NCI-H2196 (cell line): Measurements from ENCODE around the gene PIWIL1.

Experiments
- DNase-seq: peaks from one replicate; lab custom pipeline; 2025; ENCODE audit not compliant: unreplicated experiment; lab: John Stamatoyannopoulos, UW

The PIWIL1 gene

GRCh38 chr12:130372936-130373335 is 35.2 kb downstream of the PIWIL1 start:
- no peak for DNase-seq

GRCh38 chr12:130374083-130374482 is 36.4 kb downstream of the PIWIL1 start:
- no peak for DNase-seq

- DNase-seq = peak; percentile 32
Observed at GRCh38 chr12:130375296-130376287, 37.9 kb downstream of the PIWIL1 start.

GRCh38 chr12:130382818-130383217 is 45.1 kb downstream of the PIWIL1 start:
- no peak for DNase-seq

GRCh38 chr12:130384234-130384633 is 46.5 kb downstream of the PIWIL1 start:
- DNase-seq = no peak

GRCh38 chr12:130385193-130385592 is 47.5 kb downstream of the PIWIL1 start:
- no peak for DNase-seq

- no peak for DNase-seq
Observed at GRCh38 chr12:130391186-130391585, 53.5 kb downstream of the PIWIL1 start.

GRCh38 chr12:130394906-130395305 is 57.2 kb downstream of the PIWIL1 start:
- no peak for DNase-seq

GRCh38 chr12:130396667-130397066 is 59.0 kb downstream of the PIWIL1 start:
- DNase-seq = no peak

GRCh38 chr12:130398100-130398848 is 60.6 kb downstream of the PIWIL1 start:
- DNase-seq = no peak

- DNase-seq = peak; percentile 29
Observed at GRCh38 chr12:130401703-130402102, 64.0 kb downstream of the PIWIL1 start.

GRCh38 chr12:130405332-130405731 is 67.6 kb downstream of the PIWIL1 start:
- no peak for DNase-seq

GRCh38 chr12:130412384-130412783 is 74.7 kb downstream of the PIWIL1 start:
- no peak for DNase-seq

GRCh38 chr12:130413909-130414308 is 76.2 kb downstream of the PIWIL1 start:
- no peak for DNase-seq

- no peak for DNase-seq
Observed at GRCh38 chr12:130414381-130414780, 76.7 kb downstream of the PIWIL1 start.

GRCh38 chr12:130418251-130418650 is 80.6 kb downstream of the PIWIL1 start:
- no peak for DNase-seq

- no peak for DNase-seq
Observed at GRCh38 chr12:130419116-130419515, 81.4 kb downstream of the PIWIL1 start.

- no peak for DNase-seq
Observed at GRCh38 chr12:130420071-130420470, 82.4 kb downstream of the PIWIL1 start.

- DNase-seq = no peak
Observed at GRCh38 chr12:130421896-130422295, 84.2 kb downstream of the PIWIL1 start.
